HG02973 (cell line): ENCODE measurements around the gene FES.
"Not testable (repeated sequence)": the region's sequence is repeated elsewhere in the genome, so short reads cannot be mapped to it uniquely, and the experiment has no call there.

Experiments used
- ATAC-seq: cut with Tn5 transposase; IDR thresholded peaks from one replicate; pipeline ENCODE4 v1.9.1; 2021; ENCODE audit warnings: moderate library complexity; ENCODE audit not compliant: unreplicated experiment

FES gene

DNA sequence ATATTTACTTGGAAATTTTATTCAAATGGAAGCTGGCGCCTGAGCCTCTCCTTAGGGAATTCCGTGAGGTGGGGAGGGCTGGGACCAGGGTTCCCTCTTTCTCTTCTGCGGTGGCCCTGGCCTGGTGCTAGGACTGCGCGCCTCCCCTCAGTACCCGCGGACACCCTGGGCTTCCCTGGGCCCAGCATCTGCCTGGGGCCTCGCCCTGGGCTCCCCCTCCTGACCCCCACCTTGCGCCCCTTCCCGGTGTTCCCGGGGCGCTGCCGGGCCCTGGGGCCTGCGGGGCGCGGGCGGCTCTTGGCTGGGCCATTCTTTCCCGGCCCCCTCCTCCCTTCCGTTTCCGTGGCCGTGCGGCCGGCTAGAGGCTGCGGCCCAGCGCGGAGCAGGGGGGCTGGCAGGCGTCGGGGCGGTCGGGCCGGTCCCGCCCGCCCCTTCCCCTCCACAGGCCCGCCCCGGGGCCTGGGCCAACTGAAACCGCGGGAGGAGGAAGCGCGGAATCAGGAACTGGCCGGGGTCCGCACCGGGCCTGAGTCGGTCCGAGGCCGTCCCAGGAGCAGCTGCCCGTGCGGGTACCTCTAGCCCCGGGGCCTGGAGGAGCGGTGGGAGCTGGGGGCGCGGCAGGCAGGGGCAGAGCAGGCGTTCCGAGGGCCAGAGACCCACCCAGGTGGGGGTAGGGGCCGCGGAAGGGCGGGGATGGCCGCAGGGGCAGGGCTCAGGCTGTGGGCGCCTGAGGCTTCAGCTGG lies at the start of gene FES:
FES (plus strand) TSS at position 529 of the 743 bp plus-strand sequence. CDS start 542 bp downstream, outside the sequence.
- no peak for ATAC-seq

DNA sequence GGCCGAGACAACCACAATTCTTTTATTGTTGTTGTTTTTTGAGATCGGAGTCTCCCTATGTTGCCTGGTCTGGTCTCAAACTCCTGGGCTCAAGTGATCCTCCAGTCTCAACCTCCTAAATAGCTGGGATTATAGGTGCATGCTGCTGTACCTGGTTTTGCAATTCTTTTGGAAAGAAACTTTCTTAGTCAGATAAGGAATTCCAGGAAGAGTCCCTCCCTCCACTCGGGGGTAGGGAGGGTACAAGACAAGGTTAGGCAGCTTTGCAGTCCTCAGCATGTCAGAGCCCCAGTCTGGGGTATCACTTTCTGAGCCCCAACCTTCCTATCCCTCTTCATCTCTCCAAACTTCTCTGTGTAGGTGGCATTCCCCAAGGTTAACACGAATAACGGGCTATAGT lies 49.7 kb upstream of the FES start:
- no peak for ATAC-seq

DNA sequence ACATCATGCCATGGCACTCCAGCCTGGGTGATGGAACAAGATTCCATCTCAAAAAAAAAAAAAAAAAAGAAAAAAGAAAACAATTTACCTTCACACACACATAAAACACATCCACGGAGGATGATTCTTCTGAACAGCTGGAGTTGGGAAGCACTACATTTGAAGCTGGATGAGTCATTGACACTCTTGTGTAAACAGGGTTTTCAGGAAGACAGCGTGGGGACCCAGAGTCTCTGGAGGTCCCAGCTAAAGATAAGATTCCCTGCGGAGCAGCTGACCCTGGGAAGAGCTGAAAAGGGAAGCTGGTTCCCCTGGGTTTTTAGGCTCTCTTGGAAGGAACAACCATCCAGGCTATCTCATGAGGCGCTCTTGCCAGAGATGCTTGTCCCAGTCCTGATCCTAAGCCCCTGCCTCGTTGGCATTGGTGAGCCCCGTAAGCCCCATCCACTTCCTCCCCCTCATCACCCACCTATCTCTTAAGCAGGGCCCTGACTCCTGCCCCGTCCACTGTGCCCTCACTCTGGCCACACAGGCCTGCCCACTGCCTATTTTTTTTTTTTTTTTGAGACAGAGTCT lies 47.9 kb upstream of the FES start:
- no peak for ATAC-seq

DNA sequence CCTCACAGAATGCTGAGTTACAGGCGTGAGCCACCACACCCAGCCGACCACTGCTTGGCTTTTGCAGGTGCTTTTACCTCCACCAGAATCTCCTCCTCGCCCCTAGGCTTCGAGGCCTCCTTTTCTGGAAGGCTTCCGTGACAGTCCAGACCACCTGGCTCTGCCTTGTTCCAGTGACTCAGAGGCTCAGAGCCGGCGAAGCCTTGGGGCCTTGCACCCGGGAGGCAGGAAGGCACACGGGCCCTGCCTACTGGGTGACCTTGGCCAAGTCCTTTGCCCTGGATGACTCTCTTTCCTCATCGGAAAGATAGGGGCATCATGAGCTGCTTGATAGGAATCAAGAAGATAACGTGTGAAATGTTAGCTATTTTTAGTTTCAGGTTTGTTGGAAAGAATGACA lies 47.2 kb upstream of the FES start:
- no peak for ATAC-seq

DNA sequence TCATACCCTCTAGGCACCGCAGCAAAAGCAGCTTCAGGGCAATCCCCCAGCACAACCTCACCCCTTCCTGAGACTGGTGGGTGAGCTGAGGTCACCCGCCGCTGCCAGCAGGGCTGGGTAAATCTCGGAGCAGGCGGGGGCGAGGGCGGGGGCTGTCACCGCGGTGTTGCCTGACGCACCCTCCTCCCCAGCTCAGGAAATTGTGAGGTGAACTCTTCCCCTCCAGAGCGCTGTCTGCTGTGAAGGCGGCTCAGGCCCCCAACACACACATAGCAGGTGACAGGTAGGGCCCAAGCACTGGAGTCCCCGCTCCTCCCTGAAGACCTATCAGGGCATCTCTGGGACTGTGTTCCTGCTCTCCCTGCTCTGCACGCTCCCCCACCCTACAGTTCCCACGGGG lies 46.2 kb upstream of the FES start:
- ATAC-seq: no peak

DNA sequence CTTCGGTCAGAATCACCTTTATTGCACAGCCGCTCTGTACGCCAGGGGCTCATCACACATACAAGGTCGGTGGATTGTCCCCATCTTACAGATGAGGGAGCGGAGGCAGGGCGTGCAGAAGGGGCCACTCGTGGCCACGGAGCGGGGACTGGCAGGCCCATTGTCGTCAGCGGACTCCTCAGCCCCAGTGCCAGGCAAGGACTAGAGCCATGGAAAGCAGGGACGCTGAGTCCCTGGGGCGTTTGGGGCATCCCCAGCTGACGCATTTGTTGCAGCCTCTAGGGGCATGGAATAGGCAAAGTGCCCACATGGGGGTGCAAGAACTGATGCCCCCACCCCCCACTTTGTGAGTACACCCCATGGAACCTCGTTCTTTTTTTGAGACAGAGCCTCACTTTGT lies 45.8 kb upstream of the FES start:
- ATAC-seq: no peak

DNA sequence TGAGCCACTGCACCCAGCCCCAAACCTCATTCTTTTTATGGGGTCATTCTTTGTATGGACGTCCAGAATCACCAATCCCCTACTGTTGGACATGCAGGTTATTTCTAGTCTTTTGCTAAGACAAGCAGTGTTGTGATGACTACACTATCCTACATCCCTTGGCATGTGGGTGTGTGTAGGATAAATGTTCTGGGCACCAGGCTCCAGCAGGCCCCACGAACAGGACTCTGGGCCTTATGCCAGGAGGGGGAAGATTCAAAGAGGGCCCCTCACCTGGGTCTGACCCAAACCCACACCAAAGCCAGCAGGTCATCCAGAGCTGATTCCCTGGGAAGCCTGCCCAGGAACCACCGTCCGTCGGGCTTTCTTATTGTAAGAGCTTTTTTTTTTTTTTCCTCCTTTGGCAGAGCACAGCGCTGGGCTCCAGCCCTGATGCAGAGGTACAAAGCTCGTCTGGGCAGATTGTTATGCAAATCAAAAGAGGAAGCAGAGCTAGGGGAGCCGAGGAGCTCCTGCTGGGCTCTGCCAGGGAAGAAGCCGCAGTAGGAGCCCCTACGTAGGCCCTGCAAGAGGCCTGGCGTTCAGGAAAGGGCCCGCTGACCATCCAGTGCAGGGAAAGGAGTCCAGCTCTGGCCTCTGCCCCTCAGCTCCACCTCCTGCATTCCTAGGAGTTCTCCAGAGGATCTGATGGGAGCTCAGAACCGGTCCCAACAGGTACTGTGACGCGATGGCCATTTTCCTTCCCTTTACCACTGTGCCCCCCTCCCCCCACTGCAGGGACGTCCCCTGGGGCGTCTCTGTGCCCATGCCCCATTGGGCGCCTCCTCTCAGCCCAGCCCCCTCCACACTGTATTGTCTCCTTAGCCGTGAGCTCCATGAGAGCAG lies 44.9 kb upstream of the FES start:
- ATAC-seq: peak; percentile 68

DNA sequence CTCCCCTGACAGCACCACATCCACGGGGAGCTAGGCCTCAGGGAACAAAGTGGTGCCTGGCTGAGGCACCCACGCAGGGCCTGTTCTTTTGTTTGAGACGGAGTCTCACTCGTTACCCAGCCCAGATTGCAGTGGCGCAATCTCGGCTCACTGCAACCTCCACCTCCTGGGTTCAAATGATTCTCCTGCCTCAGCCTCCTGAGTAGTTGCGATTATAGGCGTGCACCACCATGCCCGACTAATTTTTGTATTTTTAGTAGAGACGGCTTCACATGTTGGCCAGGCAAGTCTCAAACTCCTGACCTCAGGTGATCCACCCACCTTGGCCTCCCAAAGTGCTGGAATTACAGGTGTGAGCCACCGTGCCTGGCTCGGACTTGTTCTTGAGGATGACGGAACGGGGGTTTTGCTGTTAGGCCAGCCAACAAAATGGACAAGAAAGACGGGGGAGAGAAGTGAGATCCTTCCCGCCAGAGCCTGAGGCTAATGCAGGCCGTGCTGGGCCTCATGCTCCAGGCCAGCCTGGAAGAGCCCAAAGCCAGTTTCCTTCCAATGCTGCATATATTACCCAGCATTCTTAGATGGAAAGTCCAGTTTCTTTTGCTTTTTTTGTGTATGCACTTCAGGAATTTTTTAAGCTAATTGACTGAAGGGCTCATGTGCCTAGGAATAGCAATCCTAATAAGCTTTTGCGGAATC lies 44.0 kb upstream of the FES start:
- no peak for ATAC-seq

DNA sequence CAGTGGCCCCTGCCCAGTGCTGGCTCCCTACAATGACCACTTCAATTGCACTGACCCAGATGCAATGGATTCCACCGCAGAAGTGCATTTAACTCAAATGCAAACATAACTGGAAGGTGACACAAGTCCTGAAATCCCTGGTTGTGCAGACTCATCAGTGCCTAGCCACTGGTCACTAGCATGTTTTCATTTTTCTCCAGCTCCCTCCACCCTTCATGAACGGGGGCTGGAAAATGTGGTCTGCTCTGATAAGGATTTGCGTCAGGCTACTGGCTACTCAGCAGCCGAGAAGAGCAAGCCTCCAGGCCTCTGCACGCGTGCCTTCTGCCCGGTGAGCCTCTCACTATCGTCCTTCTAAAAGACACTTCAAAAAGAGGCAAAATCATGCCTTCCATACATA lies 43.4 kb upstream of the FES start:
- no peak for ATAC-seq

DNA sequence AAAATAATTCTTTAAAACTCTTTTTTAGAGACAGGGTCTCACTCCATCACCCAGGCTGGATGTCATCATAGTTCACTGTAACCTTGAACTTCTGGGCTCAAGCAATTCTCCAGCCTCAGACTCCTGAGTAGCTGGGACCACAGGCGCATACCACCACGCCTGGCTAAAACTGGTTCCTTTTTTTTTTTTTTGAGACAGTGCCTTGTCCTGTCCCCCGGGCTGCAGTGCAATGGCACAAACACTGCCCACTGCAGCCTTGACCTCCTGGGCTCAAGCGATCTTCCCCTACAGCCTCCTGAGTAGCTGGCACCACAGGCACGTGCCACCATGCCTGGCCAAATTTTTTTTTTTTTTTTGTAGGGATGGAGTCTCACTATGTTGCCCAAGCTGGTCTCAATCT lies 39.6 kb upstream of the FES start:
- ATAC-seq: no peak

DNA sequence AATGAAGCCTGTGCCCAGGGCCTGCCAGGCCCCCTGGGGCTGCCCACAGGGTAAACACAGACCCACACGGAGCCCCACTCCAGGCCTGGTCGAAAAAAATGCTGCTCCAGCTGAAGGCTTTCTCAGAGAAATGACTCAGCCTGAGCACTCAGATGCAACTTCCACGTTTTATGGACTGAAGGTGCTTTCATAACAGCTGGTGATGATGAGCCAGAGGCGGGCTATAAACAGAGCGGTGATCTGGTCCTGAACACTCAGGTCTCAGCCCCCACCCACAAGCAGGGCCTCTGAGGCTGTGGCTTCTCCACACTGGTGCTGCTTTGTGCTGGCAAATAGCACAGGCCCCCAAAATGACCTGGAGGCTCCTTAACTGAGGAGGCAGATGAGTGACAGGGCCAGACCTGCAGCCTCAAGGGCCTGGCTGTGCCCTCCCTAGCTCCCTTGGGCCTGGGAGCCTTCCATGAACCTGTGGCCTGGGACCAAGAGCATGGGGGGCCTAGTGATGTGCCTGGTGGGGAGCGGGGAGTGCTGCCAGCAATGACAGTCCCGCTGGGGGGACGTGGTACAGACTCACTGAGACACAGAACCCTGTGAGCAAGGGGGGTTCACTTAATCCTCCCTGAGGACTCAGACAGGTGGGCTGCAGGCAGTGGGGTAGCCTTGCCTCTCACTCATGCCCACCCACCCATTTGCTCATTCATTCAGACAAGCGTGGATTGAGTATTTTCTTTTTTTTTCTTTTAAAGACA lies 38.9 kb upstream of the FES start:
- peak; percentile 79 for ATAC-seq

DNA sequence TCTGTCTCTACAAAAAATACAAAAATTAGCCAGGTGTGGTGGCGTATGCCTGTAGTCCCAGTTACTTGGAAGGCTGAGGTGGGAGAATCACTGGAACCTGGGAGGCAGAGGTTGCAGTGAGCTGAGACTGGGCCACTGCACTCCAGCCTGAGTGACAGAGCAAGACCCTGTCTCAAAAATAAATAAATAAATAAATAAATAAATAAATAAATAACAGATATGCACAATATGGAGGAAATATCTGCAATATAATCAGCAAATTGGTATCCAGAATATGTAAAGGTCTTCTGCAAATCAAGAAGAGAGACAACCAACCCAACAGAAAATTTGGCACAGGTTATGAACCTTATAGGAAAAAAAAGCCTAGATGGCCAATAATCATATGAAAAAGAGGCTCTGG lies 34.9 kb upstream of the FES start:
- ATAC-seq: not testable (repeated sequence)

DNA sequence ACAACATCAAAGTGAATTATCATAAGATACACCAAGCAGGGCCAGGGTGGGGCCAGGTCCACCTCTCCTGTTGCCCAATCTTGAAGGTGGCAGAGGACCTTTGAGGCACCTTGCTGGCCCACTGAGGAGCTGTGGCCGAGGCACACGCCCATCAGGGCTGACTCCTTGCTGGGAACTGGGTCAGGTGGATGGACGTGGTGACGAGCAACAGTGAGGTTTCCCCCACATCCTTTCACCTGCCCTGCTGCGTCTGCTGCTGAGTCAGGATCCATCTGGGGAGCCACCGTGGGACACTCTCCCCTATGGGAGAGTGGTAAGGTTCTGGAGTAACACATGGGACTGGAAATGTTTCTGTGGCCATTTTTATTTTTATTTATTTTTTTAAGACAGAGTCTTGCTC lies 33.2 kb upstream of the FES start:
- no peak for ATAC-seq

DNA sequence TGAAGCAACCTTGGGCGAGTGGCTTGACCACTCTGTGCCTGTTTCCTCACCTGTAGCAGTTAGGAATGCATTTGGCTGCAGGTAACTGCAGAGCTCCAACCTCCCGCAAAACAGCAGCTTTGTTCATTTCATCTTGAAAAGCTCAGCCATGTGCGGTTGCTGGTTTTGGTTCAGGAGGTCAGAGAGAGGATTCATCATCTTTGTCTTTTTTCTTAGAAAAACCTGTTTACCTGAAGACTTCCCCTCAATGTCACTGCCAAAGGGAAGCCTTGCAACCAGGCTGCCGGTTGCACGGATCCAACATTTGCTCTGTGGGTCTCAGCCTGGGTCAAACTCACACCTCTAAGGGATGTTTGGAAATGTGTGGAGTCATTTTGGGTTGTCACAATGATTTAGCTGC lies 32.4 kb upstream of the FES start:
- ATAC-seq: no peak

DNA sequence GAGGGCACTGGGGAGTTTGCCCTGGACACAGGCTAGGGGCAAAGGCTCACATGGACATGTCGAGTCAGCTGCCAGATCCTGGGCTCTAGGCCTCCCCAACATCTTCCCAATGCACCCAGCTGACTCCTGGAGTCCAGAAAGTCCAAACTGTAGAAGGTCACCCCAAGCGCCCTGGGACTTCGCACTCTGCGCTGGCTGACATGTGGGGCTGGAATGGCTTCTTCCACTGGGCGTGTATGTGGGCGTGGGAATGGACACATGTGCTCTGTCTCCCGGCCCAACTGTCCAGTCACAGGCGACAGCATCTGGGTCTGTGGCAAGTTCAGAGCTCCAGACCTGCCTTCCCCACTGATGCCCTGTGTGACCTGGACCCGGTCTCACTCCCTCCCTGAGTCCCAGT lies 29.2 kb upstream of the FES start:
- ATAC-seq: no peak

DNA sequence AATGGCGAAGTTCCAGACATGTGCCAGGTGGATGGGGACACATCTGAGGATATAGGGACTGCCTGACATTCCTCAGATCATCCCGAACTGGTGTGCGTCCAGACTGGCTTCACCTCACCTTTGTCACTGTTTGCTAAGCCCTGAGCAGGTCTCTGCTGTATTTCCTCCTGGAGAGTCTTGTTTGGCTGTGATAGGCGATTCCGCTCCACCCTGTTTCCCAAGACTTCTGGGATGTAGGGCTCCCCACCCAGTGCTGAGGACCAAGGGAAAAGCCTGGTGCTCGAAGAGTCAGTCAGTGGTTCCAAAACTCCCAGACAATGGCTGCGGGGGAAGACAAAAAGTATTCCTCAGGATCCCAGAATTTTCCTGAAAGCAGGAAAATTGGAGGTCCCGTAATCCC lies 27.0 kb upstream of the FES start:
- no peak for ATAC-seq

DNA sequence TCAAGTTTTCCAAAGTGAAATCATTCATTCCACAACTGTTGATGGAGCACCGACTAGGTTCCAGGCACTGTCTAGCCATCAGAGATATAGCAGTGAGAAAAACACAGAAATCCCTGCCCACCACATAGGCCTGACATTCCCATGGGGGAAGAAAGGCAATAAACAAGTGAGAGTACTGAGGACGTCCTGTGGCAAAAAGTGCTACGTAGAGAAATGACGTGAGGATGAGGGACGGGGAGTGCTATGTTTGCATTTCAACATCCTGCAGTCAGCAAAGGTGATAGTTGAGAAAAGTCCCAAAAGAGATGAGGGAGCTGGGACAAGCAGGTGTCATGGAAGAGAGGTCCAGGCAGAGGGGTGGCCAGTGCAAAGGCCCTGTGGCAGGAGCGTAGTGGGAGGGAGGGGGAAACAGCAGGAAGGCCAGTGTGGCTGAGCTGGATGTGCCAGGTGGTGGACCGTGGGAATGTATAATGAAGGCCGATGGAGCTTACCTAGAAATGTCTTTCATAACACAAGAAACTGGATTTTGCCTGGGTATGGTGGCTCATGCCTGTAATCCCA lies 26.3 kb upstream of the FES start:
- ATAC-seq: no peak

DNA sequence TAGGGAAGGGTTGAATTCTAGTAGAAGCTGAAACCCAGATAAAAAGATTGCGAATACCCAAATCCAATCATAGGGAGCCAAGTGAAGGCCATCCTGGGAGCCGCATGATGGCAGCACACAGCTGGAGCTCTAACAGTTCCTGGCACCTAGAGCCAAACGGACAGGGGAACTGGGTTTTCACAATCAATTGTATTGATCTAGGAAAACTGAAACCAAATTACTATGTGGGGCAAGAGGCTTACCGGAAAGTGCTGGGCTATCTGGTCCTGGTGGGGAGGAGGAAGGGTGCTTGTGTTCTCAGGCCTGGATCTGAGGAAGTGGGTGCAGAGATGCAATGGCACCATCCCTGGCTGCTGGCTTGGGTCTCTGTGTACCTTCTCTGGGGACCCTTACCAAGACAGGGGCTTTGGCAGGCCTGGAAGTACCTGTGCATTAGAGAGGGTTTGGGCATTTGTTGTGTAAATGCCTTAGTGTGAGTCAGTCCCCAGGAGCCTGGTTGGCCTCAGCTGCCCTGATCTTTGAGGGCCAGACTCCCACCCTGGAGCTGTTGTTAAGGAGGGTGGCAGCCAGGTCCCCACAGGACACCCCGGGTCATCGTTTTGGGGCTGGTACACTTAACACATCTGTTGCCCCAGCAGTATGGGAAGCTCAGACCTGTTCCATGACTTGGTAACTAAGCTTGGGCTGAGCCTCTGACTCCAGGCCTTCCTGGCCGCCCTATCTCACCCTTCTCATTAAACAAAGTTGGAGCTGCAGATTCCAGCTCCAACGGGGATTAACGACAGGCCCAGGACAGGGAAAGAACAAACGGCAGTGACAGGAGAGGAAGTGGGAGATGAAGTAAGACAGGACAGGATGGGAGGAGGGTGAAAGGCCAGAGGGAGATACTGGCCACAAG lies 24.8 kb upstream of the FES start:
- no peak for ATAC-seq

DNA sequence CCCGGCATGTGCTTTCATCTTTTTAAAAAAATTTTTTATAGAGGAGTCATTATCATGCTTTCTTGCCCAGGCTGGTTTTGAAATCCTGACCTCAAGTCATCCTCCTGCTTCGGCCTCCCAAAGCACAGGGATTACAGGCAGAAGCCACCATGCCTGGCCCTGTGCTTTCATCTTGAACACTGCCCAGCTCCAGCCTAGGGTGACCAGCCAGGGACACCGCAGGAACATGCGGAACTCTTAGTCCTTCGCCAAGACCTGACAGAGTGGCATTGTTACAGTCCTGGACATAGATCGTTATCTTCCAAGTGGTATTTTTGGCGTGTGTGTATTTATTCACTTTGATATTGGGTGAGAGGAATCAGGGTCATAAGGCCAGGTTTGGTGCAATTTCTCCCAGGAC lies 23.9 kb upstream of the FES start:
- no peak for ATAC-seq
